Stimulated activated CD4-positive, alpha-beta T cell treated with anti-CD3 and anti-CD28 coated beads, Interleukin-4, amount 100 ng/mL, for 4 hours (primary cell): ENCODE data around the gene DBT.
"Not testable (repeated sequence)": the region's sequence is repeated elsewhere in the genome, so short reads cannot be mapped to it uniquely, and the experiment has no call there.

Source experiments
- DNase-seq, 2 experiments: peaks; one replicate each; pipeline ENCODE4 v3.0.0-alpha.2; 2020

DBT gene

GRCh38 chr1:100249537-100250257 is at the start of gene DBT:
DBT (minus strand) TSS chr1:100249834; CDS start chr1:100249820, 14 bp downstream.
- DNase-seq: peak; percentile 80 to 90

GRCh38 chr1:100298512-100298911 is 48.9 kb upstream of the DBT start:
- no peak for DNase-seq

GRCh38 chr1:100296997-100297396 is 47.4 kb upstream of the DBT start:
- DNase-seq: not testable (repeated sequence)

GRCh38 chr1:100296140-100296539 is 46.5 kb upstream of the DBT start:
- no peak for DNase-seq

- DNase-seq: no peak
These were observed 43.1 kb upstream of the DBT start for GRCh38 chr1:100292711-100293110.

- DNase-seq: no peak
These were observed 40.7 kb upstream of the DBT start for GRCh38 chr1:100290291-100290690.

- no peak for DNase-seq
These were observed 37.5 kb upstream of the DBT start for GRCh38 chr1:100287162-100287561.

GRCh38 chr1:100284591-100284990 is 35.0 kb upstream of the DBT start:
- no peak for DNase-seq

GRCh38 chr1:100279954-100280682 is 30.5 kb upstream of the DBT start:
- DNase-seq: no peak

- DNase-seq: no peak
These were observed 29.8 kb upstream of the DBT start for GRCh38 chr1:100279358-100279923.

GRCh38 chr1:100277866-100278265 is 28.2 kb upstream of the DBT start:
- DNase-seq: no peak

- DNase-seq: no peak
These were observed 18.6 kb upstream of the DBT start for GRCh38 chr1:100268202-100268601.

- DNase-seq: no peak
These were observed 17.6 kb upstream of the DBT start for GRCh38 chr1:100267284-100267683.

- no peak for DNase-seq
These were observed 17.1 kb upstream of the DBT start for GRCh38 chr1:100266741-100267140.

- DNase-seq: peak; percentile 93 to 95
These were observed 16.5 kb upstream of the DBT start, which contains the start of gene RTCA for GRCh38 chr1:100265931-100266740. RTCA (plus strand) TSS chr1:100266216; CDS start chr1:100266376, 160 bp downstream.

- peak in 1 of 2 experiments; percentile 5 for DNase-seq
These were observed 15.9 kb upstream of the DBT start for GRCh38 chr1:100265562-100265930.

GRCh38 chr1:100264081-100264480 is 14.4 kb upstream of the DBT start:
- DNase-seq: not testable (repeated sequence)

- DNase-seq: no peak
These were observed 12.1 kb upstream of the DBT start for GRCh38 chr1:100261686-100262085.

- not testable (repeated sequence) for DNase-seq
These were observed 8.8 kb upstream of the DBT start for GRCh38 chr1:100258427-100258826.

GRCh38 chr1:100256273-100256672 is 6.6 kb upstream of the DBT start:
- DNase-seq: not testable (repeated sequence)

GRCh38 chr1:100253552-100253951 is 3.9 kb upstream of the DBT start:
- DNase-seq: no peak

- no peak for DNase-seq
These were observed 3.3 kb upstream of the DBT start for GRCh38 chr1:100252901-100253300.

- no peak for DNase-seq
These were observed 1.2 kb upstream of the DBT start for GRCh38 chr1:100250807-100251206.
